HG03442 (cell line): ENCODE data around the gene GTF2IRD1.
"Not testable (repeated sequence)": the region's sequence is repeated elsewhere in the genome, so short reads cannot be mapped to it uniquely, and the experiment has no call there.

Experiments
- ATAC-seq: cut with Tn5 transposase; IDR thresholded peaks from one replicate; pipeline ENCODE4 v1.9.1; 2021; ENCODE audit warnings: mild to moderate bottlenecking, moderate library complexity; ENCODE audit not compliant: unreplicated experiment

The GTF2IRD1 gene

DNA sequence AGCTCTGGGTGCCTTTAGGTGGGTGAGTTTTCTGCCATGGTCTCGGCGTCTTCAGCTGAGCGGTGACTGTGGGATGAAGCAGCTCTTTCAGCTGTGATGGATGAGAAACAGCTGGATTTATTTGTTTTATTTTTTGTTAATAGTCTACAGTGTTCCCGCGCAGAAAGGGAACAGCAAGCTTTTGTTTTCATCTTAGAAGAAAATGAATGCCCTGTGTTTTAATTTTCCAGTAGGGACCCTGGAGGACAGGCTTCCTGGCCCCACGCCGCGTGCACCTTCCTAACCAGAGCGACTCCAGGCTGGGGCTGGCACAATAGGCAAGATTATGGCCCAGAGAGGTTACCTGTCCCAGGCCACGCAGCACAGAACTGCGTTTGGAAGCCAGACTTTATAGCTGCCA lies 57.6 kb downstream of the GTF2IRD1 start:
- no peak for ATAC-seq

DNA sequence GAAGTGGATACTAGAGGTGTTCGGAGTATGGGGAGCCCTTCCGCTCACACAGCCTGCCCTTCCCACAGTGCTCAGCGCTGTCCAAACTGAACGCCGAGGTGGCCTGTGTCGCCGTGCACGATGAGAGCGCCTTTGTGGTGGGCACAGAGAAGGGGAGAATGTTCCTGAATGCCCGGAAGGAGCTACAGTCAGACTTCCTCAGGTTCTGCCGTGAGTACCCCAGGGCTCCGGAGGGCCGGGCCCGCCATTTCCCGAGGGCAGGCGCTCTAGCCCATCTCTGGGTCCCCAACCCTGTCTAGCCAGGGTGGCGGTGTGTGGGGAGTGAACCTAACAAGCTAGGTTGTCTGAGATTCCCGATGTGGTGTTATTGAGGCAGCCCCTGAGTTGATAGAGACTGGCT lies 59.1 kb downstream of the GTF2IRD1 start:
- ATAC-seq: no peak

DNA sequence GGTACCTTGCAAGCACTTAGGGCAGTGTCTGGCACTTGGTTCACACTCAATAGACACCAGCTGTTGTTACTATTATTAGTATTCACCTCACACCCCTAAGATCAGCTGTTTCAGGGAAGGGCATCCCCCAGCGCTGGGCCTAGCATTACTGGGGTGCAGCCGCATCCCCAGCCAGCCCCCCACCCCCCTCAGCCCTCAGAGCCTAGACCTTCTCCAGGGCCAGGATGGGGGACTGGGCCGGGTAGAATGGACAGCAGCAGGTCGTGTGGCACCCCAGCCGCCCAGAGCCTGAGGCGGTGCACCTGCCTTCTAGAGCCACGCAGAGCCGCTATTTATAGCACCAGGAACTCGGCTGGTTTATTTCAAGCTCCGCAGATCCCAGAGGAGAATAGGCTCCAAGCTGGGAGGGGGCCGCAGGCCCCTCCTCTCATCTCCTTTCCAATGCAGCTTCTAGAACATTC lies 60.5 kb downstream of the GTF2IRD1 start:
- no peak for ATAC-seq

DNA sequence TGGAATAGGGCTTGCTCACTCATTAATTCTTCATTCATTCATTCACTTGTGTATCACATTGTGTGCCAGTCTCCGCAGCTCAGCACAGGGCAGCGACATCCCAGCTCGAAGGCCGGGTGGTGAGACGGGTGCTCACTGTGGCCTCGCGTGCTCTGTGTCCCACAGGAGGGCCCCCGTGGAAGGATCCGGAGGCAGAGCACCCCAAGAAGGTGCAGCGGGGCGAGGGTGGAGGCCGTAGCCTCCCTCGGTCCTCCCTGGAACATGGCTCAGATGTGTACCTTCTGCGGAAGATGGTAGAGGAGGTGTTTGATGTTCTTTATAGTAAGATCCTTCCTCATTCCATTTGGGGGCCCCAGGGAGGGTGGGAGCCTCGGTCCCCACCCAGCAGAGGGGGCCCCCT lies 61.6 kb downstream of the GTF2IRD1 start:
- ATAC-seq: no peak

DNA sequence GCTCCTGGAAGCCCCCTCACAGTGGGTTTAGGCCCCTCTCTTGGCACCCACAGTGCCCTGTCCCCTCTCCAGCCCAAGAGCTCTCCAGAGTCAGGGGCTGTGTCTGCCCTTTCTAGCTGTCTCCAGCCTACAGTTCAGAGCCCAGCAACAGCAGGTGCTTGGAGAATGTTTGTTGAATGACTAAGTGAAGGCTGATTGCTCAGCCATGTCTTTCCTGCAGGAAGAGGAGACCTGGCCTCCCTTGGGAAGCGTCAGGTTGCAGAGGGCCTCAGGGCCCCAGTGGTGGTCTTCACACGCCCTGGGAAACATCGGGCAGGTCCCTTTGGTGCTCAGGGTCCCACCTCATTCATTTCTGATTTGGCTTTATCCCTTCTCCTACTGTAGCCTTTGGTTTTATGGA lies 62.5 kb downstream of the GTF2IRD1 start:
- ATAC-seq: no peak

DNA sequence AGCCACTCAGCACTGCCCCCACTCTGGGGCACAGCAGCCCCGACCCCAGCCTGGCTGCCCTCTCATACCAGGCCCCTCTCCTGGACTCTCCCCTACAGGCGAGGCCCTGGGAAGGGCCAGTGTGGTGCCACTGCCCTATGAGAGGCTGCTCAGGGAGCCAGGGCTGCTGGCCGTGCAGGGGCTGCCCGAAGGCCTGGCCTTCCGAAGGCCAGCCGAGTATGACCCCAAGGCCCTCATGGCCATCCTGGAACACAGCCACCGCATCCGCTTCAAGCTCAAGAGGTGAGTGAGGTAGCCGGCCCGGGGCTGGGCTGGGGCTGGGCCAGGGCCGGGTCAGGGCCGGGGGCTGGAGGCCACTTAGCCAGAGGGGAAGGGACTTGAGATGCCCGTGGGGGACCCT lies 64.3 kb downstream of the GTF2IRD1 start:
- no peak for ATAC-seq

DNA sequence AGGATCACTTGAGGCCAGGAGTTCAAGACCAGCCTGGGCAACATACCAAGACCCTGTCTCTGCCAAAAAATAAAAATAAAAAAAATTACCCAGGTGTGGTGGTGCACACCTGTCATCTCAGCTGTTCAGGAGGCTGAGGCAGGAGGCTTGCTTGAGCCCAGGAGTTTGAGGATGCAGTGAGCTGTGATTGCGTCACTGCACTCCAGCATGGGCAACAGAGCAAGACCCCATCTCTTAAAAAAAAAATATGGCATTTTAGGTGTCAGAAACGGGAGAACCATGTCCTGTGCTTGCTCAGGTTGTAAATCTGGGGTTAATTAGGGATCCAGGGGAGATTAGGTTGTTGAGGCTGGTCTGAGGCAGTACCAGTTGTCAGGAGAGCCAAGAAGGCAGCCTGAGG lies 64.9 kb downstream of the GTF2IRD1 start:
- no peak for ATAC-seq

DNA sequence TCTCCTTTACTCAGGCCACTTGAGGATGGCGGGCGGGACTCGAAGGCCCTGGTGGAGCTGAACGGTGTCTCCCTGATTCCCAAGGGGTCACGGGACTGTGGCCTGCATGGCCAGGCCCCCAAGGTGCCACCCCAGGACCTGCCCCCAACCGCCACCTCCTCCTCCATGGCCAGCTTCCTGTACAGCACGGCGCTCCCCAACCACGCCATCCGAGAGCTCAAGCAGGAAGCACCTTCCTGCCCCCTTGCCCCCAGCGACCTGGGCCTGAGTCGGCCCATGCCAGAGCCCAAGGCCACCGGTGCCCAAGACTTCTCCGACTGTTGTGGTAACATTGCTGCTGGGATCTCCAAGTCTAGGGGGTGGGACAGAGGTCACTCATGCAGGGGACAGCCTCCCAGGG lies 65.7 kb downstream of the GTF2IRD1 start:
- ATAC-seq: no peak

DNA sequence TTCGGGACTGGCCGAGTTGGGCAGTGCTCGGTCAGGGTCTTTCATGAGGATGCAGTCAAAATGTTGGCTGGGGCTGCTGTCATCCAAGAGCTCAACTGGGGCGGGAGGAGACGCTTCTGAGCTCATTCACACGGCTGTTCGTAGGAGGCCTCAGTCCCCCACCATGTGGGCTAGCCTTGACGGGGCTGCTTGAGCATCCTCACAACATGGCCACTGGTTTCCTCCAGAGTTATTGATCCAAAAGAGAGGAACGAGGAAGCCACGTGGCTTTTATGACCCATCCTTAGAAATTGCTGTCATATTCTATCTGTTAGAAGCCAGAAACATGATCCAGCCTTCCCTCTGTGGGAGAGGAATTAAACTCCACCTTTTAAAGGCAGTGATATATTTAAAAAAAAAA lies 68.1 kb downstream of the GTF2IRD1 start:
- ATAC-seq: no peak

DNA sequence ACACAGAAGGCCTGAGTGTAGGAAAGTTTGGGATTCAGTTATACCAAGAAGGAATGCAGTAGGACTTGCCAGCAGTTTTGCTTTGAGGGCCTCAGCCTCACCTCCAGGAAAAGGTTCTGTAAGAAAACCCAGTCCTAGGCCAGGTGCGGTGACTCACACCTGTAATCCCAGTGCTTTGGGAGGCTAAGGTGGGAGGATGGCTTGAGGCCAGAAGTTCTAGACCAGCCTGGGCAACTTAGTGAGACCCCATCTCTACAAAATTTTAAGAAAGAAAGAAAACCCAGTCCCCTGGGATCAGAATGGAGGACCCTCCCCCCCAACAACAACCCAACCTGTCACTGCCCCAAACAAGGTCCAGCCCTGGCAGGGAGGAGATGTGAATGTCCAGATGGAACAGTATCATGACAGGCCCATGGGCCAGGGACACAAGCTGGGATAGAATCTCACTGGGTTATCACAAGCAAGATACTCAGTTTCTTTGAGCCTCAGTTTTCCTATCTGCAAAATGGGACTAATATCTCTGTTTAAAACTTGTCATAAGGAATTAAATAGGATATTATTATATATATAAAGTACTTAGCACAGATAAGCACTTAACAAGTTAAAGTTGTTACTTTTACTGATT lies 68.7 kb downstream of the GTF2IRD1 start:
- no peak for ATAC-seq

DNA sequence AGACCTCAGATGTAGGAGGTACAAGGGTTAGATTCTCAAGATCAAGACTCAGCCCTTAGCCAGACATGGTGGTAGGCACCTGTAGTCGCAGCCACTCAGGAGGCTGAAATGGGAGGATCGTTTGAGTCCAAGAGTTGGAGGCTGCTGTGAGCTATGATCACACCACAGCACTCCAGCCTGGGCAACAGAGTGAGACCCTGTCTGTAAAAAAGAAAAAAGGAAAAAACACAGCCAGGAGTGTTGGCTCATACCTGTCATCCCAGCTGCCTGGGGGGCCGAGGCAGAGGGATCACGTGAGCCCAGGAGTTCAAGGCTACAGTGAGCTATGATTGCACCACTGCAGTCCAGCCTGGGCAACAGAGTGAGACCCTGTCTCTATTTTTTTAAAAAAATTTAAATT lies 69.3 kb downstream of the GTF2IRD1 start:
- no peak for ATAC-seq

DNA sequence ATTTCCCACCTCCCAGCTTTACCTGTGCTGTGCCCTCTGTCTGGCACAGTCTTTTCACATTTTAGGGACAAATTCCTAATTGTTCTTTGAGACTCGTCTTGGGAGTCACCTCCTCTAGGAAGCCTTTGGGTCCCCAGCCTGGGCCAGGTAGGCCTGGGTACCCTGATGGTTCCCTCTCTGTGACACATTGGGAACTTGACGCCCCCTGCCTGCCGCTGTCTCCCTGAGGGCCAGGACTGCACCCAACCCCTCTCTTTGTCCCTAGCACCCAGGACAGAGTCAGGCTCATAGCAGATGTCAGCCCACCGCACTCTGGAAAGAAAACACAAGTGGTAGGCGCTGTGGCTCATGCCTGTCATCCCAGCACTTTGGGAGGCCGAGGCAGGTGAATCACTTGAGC lies 71.4 kb downstream of the GTF2IRD1 start:
- no peak for ATAC-seq

DNA sequence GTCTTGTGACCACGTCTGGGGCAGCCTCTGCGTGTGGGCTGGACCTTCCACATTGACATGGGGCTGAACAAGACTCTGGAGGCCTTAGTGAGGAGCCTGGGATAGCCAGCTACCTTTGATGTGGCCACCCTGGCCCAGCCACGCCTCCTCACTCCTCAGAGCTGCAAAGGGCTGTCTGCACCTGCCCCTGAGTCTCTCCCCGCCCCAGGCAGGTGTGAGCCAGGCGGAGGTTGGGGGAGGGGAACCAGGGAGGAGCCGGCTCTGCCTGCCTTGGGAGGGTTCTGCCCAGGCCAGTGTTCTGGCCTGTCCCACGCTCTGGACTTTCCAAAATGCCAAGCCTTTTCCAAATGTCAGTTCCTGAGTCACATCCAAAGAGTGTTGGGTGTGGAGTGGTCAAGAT lies 72.2 kb downstream of the GTF2IRD1 start:
- no peak for ATAC-seq

DNA sequence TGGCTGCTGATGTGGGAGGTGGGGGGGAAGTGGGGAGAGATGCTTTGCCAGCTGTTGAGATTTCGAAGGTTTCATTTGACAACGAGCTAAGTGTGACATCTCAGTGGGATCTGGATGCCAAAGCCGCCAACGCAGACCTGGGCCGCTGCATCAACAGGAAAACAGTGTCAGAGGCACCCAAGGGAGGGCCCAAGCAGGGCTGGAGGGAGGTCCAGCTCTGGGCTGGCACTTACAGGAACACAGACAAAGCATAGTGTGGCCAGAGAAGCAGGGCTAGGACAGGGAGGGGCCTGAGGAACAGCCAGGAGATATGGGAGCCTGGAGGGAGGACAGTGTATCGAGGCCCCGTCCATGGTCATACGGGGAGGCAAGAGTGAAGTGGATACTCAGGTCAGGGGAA lies 73.1 kb downstream of the GTF2IRD1 start:
- no peak for ATAC-seq

DNA sequence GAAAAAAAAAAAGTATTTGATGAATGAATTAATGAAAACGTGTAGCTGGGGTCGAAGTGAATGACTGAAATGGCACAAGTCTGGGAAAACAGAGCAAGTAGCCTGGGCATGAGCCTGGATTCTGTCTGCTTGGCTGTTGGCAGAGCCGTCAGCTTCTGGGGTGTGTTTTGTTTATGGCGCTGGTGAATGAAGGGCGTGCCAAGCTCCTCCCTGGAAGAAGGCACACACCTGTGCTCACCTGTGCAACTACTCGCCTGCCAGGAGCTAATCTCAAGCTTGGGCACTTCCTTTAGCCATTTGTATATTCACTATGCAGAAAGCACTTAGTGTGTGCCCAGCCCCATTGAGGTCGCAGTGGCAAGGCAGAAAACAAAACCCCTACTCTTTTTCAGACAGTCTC lies 74.1 kb downstream of the GTF2IRD1 start:
- ATAC-seq: no peak

DNA sequence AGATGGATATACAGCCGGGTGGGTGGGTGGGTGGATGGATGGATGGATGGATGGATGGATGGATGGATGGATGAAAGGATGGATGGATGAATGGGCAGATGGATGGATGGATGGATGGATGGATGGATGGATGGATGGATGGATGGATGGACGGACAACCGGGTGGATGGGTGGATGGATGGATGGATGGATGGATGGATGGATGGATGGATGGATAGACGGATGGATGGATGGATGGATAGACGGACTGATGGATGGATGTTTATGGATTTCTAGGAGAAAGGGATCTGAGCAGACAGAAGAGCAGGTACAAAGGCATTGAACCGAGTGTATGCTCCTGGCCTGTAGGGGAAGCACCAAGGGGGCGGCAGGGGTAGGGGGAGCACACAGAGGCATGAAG lies 75.1 kb downstream of the GTF2IRD1 start:
- ATAC-seq: not testable (repeated sequence)

DNA sequence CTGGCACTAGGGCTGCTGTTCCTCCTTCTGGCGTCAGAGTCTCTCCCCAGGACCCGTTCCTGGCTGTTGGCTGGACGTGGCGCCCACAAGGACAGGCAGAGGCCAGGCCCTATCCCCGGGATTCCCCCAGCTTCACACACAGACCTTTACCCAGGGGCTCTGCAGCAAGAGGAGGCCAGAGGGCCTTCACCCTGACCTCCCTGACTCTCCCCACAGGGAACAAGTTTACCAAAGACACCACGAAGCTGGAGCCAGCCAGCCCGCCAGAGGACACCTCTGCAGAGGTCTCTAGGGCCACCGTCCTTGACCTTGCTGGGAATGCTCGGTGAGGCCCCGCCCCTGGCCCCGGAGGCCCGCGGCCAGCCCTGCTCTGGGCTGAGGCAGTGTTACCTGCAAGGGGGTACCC lies 82.2 kb downstream of the GTF2IRD1 start:
- no peak for ATAC-seq

DNA sequence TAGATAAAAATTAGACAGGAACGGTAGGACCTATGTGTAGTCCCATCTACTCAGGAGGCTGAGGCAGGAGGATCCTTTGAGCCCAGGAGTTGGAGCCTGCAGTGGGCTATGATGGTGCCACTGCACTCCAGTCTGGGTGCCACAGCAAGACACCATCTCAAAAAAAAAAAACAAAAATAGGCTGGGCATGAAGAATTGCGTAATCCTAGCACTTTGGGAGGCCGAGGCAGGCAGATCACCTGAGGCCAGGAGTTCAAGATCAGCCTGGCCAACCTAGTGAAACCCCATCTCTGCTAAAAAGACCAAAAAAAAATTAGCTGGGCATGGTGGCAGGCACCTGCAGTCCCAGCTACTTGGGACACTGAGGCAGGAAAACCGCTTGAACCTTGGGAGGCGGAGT lies 88.2 kb downstream of the GTF2IRD1 start:
- ATAC-seq: not testable (repeated sequence)

DNA sequence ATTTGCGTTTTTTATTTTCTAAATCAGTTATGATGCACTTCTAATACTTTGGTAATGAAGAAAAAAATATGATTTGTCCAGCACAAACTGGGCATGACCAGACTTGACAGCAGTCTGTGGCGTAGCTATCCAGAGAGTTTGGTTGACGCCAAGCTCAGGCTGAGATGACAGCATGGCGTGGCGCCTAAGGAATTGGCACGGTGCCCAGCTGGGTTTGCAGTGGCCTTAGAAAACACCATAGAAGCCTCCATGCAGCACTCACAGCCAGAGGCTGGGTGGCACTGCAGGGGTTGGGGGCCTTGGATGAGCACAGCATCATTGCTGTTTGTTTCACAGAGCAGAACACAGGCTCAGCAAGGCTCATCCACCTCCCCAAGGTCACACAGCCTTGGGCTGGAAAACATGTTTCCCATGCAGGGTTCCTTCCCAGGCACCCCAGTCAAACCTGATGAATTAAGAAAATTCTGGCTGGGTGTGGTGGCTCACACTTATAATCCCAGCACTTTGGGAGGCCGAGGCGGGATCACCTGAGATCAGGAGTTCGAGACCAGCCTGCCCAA lies 88.9 kb downstream of the GTF2IRD1 start:
- ATAC-seq: no peak

DNA sequence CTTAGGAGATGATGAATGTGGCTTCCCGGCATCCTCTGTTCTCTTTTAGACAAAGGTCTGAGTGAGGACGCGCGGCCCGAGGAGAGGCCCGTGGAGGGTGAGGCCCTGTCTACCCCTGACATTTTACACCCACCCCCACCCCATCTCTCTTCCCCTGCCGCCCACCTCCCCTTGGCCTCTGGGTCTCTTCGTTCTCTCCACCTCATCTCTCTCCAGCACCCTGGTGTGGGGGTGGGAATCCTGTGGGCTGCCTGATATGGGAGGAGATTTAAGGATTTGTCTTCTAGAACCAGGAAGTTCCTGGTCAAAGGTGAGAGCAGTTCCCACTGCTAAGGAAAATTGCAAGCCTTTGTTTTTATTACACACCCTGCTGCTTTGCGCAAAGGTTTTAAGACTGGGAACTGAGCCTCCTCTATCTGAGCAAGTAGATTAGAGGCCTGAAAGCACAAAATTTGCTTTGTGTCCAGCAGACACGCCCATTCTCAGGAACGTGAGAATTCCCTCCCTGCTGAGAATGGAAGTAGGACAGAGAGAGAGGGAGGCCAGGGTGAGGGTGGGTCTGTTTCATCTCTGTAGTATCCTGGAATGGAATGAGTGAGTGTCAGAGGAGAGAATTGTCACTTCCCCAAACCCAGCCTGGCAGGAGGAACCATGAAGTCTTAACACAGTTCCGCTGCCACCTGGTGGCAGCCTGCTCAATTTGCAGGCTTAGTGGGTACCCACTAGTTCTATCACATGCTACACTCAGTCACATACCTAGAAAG lies 91.2 kb downstream of the GTF2IRD1 start:
- no peak for ATAC-seq

DNA sequence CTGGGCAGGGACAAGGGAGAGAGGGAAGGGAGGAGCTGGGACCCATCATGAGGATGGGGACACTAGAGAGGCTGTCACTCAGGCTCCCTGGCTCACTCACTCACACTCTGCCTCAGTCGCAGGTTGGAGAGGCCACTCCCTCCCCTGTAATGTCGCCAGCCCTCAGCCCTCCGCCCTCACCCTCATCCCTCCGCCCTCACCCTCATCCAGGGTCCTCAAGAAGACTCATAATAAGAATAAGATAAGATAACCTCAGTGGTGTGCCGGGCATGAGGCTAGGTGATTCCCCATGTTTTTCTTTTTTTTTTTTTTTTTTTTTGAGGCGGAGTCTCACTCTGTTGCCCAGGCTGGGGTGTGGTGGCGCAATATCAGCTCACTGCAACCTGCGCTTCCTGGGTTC lies 92.2 kb downstream of the GTF2IRD1 start:
- no peak for ATAC-seq

DNA sequence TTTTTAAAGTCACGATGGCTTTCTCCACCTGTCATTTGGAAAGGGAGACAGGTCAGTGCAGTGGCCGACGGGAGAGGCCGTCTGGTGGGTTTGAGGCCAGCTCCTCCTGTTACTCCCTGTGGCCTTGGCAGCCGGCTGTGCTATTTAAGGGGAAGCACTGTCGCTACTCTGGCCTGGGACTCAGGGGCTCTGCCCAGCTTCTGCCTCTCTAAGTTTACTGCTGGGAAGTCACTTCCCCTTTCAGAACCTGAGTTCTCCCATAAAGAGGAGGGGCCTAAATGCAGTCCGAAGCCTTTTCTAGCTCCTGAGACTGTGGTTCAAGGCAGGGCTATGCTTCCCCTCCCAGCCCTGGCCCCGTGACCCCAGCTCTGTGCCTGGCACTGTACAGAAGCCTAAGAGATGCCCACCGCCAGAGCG lies 99.9 kb downstream of the GTF2IRD1 start:
- ATAC-seq: not testable (repeated sequence)
